ENCODE measurements around the gene CSNK1E. TPM values are rescaled to one million over a fixed set of nuclear protein-coding genes. Genes with fewer than 3 reads are reported as not detected.

Gene CSNK1E
- total RNA-seq, 1 experiment from 2014 or later, result 134 TPM

DNA sequence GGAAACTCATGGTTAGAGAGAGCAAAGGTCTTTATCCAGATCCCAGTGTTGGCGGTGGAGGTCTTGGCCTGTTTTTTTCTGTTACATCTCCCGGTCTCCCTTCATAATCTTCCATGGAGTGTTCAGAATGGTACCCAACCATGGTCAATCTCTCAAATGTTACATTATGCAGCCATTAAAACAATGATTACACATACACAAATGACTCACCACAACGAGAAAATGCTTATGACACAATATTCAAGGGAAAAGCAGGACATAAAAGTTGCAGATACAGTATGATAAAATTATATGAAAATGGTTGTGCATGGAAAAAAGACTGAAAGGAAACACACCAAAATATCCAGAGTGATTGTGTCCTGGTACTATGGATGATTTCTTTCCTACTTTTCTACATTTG, 17.8 kb upstream of the CSNK1E start:
- DNase-seq (ENCODE audit: low read depth), result no peak

GRCh38 chr22:38327805-38328204, 10.6 kb upstream of the CSNK1E start:
- DNase-seq (ENCODE audit: low read depth), result peak; percentile 77

DNA sequence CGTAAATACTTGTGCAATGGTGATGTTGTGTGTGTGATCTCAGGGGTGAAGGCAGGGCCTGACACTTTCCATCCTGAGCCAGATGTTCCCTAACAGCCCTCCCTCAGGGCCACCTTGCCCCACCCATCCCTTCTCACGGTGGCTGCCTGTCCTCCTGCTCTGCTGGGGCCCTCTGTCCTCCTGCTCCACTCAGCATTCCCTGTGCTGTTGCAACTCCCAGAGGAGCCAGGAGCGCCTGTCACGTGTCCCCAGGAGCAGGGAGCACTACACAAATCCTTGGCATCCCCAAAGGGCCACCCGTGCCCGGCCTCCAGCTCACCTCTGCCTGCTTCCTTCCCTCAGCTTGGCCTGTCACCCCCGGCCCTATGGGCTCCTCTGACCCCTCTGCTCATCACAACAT, 10.2 kb upstream of the CSNK1E start:
- DNase-seq (ENCODE audit: low read depth), result no peak

GRCh38 chr22:38325587-38325986, 8.4 kb upstream of the CSNK1E start:
- no peak for DNase-seq (ENCODE audit: low read depth)

GRCh38 chr22:38320605-38321402, 3.6 kb upstream of the CSNK1E start:
- DNase-seq (ENCODE audit: low read depth), result no peak

DNA sequence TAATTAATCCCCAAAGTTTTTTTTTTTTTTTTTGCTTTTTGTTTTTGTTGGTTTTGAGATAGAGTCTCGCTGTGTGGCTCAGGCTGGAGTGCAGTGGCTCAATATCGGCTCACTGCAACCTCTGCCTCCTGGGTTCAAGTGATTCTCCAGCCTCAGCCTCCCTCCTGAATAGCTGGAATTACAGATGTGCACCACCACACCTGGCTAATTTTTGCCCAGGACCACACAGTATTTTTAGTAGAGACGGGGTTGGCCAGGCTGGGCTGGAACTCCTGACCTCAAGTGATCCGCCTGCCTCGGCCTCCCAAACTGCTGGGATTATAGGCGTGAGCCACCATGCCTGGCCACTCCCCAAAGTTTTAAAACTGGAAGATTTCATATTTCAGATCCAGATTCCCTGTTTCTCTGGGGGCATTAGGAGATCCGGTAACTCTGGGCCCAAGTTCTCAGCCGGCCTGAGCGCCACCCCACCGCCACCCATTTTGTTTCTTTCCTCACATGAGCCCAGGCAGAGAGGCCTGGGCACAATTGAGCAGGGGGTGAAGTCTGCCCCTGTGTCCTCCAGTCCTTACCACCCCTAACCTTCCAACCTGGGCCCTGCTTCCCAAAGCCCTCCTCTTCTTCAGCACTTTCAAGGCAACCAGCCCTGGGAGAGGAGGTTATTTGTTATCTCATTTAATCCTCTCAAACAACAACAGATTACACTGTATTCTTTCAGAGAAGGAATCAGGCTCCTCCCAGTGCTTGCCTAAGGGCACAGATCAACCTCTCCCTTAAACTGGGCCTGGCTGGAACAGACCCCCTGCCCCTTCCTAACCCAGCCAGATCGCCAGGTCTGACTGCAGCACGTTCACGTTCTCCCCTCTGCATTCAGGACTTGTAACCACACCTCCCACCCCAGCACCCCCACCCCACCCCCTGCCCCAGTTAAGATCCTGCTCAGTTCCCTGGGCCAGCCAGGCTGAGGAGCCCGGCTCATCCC, 1.9 kb upstream of the CSNK1E start:
- DNase-seq (ENCODE audit: low read depth), result no peak

- DNase-seq (ENCODE audit: low read depth), result peak; percentile 91
Measured at GRCh38 chr22:38317995-38318715, 922 bp upstream of the CSNK1E start.

DNA sequence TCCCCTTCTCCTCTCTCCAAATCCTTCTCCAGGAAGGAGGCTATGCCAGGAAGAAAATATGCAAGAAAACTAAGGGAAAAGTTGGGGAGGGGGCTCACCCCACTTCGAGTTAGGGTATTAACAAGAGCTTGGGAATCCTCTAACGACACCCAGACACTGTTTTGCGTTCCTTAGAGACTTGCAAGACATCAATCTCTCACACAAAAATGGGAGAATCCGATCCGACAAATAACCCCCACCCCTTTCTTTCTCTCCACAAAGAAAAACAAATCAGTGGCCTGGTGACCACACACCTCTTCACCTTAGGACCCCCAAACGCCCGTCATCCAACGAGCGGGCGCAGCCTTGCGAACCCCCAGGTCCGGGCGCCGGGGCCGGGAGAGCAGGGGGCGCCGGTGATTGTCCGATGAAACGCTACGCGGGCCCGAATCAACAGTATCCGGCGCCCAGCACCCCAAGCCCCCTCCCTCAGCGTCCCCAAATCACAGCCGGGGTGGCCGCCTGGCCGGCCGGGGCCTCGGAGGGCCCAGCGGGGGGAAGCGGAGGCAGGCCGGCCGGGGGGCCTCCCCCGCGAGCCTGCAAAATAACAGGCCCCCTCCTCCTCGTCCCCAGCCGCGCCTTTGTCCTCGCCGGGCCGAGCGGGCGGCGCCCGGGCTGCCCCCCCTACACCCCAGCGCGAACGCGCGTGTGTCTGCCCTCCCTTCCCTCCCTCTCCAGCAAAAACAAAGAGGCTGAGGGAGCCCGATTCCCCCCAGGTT, 690 bp downstream of the CSNK1E start:
- peak; percentile 69 for DNase-seq (ENCODE audit: low read depth)

- no peak for DNase-seq (ENCODE audit: low read depth)
Measured at GRCh38 chr22:38315823-38316363, 1.3 kb downstream of the CSNK1E start.

GRCh38 chr22:38314933-38315822, 2.1 kb downstream of the CSNK1E start:
- peak; percentile 41 for DNase-seq (ENCODE audit: low read depth)

DNA sequence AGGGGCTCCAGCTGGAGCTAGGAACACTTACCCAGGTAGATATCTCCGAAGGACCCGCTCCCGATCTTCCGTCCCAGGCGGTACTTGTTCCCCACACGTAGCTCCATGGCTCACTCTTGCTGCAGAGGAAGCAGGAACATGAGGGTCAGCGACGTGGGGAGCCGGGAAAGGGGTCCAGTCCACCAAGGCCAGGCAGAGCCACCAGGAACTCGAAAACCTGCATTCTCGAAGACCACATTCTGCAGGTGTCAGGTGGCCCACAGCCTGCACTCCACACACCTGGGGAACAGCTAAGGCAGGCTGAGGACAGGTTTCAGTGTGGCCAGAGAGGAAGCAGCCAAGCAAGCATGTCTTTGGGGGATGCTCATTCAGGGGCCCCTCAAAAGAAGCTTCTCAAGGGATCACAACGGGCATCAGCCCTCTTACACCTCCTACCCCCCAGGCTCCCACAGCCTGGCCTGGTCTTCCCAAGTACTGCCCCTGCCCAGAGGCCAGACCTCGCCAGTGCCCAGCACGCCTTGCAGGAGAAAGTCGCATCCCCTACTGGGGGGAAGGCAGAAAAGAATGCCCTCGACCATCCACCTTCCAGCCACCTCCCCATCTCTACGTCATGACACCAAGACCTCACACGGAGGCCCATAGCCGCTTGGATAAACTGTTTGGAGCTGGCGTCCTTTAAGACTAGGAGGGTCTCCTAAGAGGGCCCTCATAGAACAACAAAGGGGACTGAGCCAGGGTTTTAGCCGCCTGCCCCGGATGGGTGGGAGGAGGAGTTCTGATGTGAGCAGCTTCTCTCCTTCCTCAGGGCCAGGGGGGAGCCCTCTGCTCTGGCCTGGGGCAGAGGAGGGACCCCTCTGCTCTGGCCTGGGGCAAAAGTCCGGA, 2.9 kb downstream of the CSNK1E start:
- DNase-seq (ENCODE audit: low read depth), result no peak

DNA sequence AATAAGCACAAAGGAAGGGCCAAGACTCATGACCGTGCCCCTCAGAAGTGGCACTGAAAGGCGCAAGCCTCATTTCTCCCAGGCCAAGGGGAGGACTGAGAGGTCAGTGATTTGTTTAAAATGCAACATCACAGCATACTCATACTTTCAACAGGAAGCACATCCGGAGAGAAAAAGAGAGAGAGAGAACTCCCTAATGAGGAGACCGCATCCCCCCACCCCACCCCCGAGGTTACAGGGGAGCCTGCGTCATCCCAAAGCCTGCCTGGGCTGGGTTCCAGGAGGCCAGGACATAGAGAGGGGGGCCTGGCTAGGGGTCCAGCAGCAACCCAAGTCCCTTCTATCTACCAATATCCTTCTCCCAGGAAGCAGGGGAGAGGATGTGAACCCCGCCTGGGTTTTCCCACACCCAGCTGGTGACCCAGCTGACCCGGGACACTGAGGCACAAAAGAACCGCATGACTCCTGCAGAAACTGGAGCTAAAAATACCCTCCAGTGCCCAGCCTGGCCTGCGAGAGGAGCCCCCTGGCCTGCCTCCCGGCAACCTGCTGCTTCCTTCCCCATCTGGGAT, 3.8 kb downstream of the CSNK1E start:
- DNase-seq (ENCODE audit: low read depth), result peak; percentile 93

GRCh38 chr22:38312261-38312800, 4.9 kb downstream of the CSNK1E start:
- DNase-seq (ENCODE audit: low read depth), result no peak

DNA sequence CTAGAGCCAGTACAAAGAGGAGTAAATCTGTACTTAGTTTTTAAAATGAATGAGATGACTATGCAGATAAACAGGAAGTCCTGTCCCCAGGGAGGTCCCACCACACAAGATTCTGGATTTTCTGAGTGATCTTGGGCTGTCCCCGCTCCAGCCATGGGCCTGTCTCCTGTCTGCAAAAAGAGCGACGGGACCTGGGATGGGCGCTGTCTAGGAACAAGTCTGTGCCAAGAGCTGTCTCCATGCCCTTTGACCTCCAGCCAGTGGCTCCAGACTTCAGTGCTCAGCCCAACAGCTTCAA, 6.0 kb downstream of the CSNK1E start:
- DNase-seq (ENCODE audit: low read depth), result peak; percentile 44

- no peak for DNase-seq (ENCODE audit: low read depth)
Measured at GRCh38 chr22:38310518-38311322, 6.5 kb downstream of the CSNK1E start.

DNA sequence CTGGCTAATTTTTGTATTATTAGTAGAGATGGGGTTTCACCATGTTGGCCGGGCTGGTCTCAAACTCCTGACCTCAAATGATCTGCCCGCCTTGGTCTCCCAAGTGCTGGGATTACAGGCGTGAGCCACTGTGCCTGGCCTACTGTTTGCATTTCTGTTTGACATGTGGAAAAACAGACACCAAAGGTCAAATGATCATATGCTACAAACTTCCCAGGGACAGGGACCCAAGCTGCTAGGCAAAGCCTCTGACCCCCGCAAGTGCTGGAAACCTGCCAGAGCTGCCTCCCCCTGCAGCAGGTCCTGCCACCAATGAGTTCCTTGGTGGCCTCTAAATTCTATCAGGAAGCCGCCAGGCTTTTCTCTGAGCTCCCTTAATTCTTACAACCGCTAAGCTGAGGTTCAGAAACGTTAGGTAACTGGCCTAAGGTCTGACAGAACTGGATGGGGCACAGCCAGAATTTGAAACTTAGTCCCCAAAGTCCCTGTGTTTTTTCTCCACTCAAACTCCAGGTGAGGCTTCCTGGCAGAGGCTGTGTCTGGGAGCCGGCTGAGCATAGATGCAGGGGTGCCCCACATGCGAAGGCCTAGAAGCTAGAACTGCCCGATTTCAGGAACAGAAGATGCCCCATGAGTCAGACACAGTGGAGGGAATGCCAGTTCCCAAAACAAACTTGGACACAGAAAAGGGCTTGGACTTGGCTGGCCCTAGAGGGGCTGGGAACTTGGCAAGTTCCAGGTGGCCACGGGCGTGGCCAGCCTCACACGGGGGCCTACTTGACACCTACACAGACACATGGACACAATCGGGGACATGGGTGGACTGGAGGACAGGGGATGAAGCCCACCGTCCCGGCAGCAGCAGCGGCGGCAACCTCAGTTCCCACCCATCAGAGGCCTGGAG, 7.4 kb downstream of the CSNK1E start:
- DNase-seq (ENCODE audit: low read depth), result no peak

Measured in LHCN-M2 (cell line).